HEK293 (cell line): Measurements from ENCODE around the gene AP5M1.

Source experiments
- CTCF ChIP-seq: fragments of 450-650 bp; formaldehyde crosslinking; IDR thresholded peaks from 2 replicates; pipeline ENCODE4 v1.5.1; 2016; ENCODE audit warnings: missing biosample characterization, missing genetic modification characterization
- KLF16 ChIP-seq: fragments of 450-650 bp; formaldehyde crosslinking; IDR thresholded peaks from 2 replicates; pipeline ENCODE4 v1.5.1; 2017; ENCODE audit warnings: missing biosample characterization, missing genetic modification characterization
- KLF8 ChIP-seq: fragments of 450-650 bp; formaldehyde crosslinking; IDR thresholded peaks from 2 replicates; pipeline ENCODE4 v1.5.1; 2016; ENCODE audit warnings: missing biosample characterization, missing genetic modification characterization
- MEIS1 ChIP-seq: sonication (generic); formaldehyde crosslinking; IDR thresholded peaks from 2 replicates; pipeline ENCODE4 v1.8.1; 2022; ENCODE audit warnings: missing genetic modification reagents, mild to moderate bottlenecking, borderline replicate concordance
- SP2 ChIP-seq: fragments of 450-650 bp; formaldehyde crosslinking; IDR thresholded peaks from 2 replicates; pipeline ENCODE4 v1.5.1; 2016; ENCODE audit warnings: missing biosample characterization, missing genetic modification characterization
- TRIM28 ChIP-seq: IDR thresholded peaks from 2 replicates; pipeline ENCODE4 v1.6.1; 2011; ENCODE audit warnings: low read length, control low read depth, borderline replicate concordance
- ZBTB7A ChIP-seq: fragments of 450-650 bp; formaldehyde crosslinking; IDR thresholded peaks from 2 replicates; pipeline ENCODE4 v1.5.1; 2016; ENCODE audit warnings: low read depth, missing biosample characterization, missing genetic modification characterization
- ZNF138 ChIP-seq: fragments of 450-650 bp; formaldehyde crosslinking; IDR thresholded peaks from 2 replicates; pipeline ENCODE4 v1.5.1; 2016; ENCODE audit warnings: missing biosample characterization, missing genetic modification characterization, borderline replicate concordance
- ZNF18 ChIP-seq: fragments of 450-650 bp; formaldehyde crosslinking; IDR thresholded peaks from 2 replicates; pipeline ENCODE4 v1.5.1; 2016; ENCODE audit warnings: missing biosample characterization, missing genetic modification characterization
- ZNF23 ChIP-seq: fragments of 450-650 bp; formaldehyde crosslinking; IDR thresholded peaks from 2 replicates; pipeline ENCODE4 v1.5.1; 2016; ENCODE audit warnings: missing biosample characterization, missing genetic modification characterization, borderline replicate concordance
- ZNF350 ChIP-seq: fragments of 450-650 bp; formaldehyde crosslinking; IDR thresholded peaks from 2 replicates; pipeline ENCODE4 v1.5.0; 2017; ENCODE audit warnings: missing biosample characterization, mild to moderate bottlenecking, missing genetic modification characterization
- ZNF416 ChIP-seq: fragments of 450-650 bp; formaldehyde crosslinking; IDR thresholded peaks from 2 replicates; pipeline ENCODE4 v1.5.1; 2016; ENCODE audit warnings: missing biosample characterization, missing genetic modification characterization
- ZNF549 ChIP-seq: fragments of 450-650 bp; IDR thresholded peaks from 2 replicates; pipeline ENCODE4 v1.5.1; 2018; ENCODE audit warnings: missing biosample characterization, missing genetic modification characterization, mild to moderate bottlenecking, inconsistent platforms, moderate library complexity
- ZNF596 ChIP-seq: fragments of 450-650 bp; IDR thresholded peaks from 2 replicates; pipeline ENCODE4 v1.5.0; 2018; ENCODE audit warnings: missing biosample characterization, mild to moderate bottlenecking, missing genetic modification characterization, moderate library complexity

GRCh38 chr14:57319636-57320192 is 50.9 kb downstream of the AP5M1 start:
- TF ChIP-seq KLF16 (tag by site-specific recombination) (no peak), MEIS1 (CRISPR knock-in tag) (no peak), TRIM28 (no peak), ZNF18 (tag by site-specific recombination) (no peak), ZNF23 (tag by site-specific recombination) (no peak), CTCF (tag by site-specific recombination) (no peak), ZNF350 (tag by site-specific recombination) (no peak), ZNF138 (tag by site-specific recombination) (no peak), ZNF549 (tag by site-specific recombination) (no peak), ZNF416 (tag by site-specific recombination) (no peak), SP2 (tag by site-specific recombination) (no peak), ZNF596 (tag by site-specific recombination) (no peak), KLF8 (tag by site-specific recombination) (no peak), ZBTB7A (tag by site-specific recombination) (no peak)
